Femur (tissue), 1 donor: ENCODE data around the gene KCNJ2.

ENCODE experiments used
- DNase-seq: peaks from one replicate; pipeline ENCODE4 v3.0.0-alpha.2; 2017

The KCNJ2 gene

DNA sequence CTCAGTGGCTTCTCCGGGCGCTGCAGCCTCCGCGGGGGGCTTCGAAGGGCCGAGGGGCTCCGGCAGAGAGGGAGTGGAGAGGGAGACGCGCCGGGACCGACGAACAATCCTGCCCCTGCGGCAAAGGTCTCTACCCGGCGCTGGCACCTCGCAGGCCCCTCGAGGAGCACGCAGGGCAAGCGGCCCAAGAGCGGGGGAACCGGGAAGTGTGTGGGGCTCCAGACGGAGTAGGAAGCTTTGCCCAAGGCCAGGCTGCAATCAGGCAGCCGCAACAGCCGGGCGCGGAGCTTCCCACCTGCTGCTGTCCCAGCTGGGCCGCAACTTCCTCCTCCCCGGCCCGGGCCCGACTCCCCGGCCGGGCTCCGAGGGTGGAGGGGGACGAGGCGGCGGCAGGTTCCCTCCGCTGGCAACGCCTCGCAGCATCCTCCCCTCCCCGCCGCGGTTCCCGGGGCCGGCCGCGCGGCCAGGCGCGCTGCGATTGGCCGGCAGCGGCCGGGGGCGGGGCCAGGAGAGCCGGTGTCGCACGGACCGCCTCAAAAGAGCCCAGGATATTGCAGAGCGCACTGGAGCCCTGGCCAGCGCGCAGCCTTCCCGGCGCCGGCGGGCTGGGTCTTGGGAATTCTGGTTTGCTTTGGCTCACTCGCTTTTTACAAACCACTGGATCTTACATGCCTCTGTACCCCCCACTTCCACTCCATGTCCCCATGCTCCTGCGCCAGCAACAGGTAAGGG, at the start of gene KCNJ2:
KCNJ2 (plus strand) TSS at position 556 of the 732 bp plus-strand sequence. CDS start 5,508 bp downstream, outside the sequence.
- peak; percentile 92 for DNase-seq

DNA sequence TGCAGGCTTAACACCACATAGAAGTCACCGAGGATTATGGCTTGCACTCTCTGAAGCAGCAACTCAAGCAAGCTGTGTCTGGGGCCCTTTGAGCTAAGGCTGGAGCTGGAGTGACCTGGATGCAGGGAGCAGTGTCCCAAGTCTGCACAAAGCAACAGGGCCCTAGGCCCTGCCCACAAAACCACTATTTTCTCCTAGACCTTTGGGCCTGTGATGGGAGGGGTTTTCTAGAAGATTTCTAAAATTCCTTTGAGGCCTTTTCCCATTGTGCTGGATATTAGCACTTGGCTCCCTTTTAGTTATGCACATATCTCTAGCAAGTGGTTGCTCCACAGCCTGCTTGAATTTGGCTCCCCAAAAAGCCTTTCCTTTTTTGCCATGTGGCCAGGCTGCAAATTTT, 49.8 kb upstream of the KCNJ2 start:
- no peak for DNase-seq

DNA sequence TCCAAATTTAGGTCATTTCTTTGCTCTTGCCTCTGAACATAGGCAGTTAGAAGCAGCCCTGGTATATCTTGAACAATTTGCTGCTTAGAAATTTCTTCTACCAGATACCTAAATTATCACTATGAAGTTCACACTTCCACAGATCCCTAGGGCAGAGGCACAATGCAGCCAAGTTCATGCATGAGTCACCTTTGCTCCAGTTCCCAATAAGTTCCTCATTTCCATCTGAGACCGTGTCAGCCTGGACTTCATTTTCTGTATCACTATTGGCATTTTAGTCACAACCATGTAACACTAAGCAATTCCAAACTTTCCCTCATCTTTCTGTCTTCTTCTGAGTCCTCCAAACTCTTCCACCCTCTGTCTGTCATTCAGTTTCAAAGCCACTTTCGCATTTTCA, 49.3 kb upstream of the KCNJ2 start:
- DNase-seq: no peak

DNA sequence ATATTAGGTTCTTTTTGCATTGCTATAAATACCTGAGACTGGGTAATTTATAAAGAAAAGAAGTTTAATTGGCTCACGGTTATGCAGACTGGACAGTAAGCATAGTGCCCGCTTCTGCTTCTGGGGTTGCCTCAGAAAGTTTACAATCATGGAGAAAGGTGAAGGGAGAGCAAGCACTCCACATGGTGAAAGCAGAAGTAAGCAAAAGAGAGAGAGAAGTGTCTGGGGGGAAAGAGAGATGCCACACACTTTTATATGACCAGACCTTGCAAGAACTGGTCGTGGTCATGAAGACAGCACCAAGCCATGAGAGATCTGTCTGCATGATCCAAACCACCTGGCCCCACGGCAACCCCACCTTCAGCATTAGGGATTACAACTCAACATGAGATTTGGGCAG, 48.9 kb upstream of the KCNJ2 start:
- DNase-seq: no peak

DNA sequence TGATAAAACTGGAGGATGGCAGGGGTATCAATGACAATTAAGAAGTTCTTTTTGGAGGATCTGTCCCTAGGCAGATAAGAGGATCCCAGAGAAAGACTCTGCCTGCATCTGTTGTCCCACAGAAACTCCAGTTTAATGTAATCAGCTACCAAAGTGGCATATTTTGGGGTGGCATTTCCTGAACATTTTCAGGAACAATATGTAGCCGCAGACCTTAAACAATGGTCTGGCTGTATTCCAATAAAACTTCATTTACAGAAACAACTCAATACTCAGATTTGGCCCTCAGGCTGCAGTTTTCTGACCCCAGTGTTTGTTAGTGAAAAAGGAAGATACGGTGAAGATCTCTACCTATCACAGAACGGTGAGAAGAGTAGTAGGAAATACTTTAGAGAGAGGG, 48.2 kb upstream of the KCNJ2 start:
- no peak for DNase-seq

DNA sequence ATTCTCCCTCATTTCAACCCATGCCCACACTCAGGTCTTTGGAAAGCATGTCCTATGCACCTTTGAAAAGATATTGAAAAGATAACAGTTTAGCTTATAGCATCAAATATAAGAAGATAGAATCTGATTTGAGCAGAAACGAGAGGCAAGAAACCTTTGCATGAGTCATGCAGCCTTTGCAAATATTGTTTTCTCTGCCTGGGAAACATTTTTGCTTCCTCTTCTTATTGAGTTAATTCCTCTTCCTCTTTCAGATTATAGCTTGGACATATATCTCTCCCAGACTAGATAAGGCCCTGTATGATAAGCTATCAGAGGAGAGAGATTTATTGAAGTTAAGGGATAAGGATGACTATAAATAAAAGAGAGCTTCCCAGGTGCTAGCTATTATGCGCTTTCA, 46.1 kb upstream of the KCNJ2 start:
- no peak for DNase-seq

DNA sequence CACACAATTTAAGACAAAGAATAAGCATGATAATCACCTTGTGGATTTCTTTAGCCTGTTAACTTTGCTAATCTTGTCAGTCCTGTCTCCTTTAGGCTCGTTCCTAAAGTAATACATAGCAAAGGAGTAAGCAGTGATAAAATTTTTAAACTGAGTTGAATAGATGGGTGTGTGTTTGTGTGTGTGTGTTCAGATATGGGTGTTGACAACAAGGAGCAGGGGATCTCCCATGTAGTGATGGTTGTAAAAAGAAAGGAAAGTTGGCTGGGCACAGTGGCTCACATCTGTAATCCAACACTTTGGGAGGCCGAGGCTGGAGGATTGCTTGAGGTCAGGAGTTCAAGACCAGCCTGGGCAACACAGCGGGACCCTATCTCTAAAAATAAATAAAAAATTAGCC, 44.6 kb upstream of the KCNJ2 start:
- no peak for DNase-seq

DNA sequence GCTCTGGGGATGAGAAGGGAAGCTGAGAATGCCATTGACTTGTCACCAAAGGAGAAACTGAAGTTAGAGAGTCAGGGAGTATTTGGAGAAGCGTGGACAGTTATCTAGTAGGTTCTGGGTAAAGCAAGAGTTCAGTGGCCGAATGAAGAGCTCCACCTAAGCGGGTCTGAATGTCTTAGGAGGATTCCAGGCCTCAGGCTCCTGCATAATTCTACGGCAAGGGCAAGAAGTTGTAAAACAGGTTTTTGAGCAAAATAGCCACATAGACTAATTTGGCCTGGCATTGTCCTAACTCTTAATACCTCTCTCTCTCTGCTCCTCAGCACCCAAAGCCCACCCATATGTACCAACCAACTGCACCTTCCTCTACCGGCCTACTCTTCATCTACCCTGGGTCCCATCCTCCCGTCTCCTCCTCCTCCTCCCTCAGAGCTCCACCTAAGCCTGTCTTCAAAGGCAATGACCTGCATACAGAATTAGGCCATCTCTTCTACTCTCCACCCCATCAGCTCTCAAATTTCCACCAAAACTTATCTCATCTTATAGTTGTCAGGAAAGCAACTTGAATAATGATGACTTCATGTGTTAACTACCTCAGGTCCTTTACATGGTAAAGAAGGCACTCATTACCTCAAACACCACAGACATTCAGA, 42.0 kb upstream of the KCNJ2 start:
- no peak for DNase-seq

DNA sequence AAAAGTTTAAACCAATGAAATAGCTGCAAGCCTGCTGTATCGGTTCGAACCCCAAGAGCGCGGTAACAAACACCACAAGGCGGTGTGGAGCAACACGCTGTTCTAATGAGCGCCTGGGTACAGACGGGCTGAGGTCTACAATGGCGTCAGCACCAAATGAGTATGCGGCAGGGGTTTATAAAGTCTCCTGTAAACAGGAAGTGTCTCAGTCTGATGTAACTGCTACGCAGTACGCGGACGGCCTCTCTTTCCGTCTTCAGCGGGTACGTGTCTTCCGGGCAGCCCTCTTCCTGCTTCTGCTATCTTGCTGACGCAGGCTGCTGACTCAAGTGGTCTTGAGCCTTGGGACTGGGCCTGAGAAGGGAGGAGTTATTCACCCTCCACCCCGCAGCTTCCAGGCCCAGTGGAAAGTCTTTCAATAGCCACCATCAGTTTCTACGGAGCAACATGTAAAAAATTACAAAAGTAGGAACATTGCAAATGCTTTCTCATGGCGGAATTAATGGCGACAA, 40.5 kb upstream of the KCNJ2 start:
- DNase-seq: no peak

DNA sequence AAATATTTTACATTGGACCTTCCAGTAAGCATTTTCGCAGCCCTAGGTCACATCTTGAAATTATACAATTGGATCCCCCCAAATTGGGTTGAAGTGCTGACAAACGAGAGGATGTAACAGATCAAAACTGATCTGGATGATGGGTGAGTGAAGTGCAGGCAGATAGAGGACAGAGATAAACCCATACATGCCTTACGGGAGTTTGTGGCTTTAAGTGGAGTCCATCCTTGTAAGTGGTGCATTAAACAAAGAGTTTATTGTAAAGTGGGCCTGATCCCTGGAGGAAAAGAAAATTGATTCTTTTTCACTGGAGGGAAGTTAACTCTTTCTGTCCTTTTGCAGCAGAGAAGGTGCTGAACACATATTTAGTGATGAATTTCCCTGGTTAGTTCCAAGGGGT, 39.0 kb upstream of the KCNJ2 start:
- DNase-seq: no peak

DNA sequence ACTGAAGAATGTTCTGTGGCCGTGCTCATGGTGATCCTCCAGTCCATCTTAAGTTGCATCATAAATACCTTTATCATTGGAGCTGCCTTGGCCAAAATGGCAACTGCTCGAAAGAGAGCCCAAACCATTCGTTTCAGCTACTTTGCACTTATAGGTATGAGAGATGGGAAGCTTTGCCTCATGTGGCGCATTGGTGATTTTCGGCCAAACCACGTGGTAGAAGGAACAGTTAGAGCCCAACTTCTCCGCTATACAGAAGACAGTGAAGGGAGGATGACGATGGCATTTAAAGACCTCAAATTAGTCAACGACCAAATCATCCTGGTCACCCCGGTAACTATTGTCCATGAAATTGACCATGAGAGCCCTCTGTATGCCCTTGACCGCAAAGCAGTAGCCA, 36.8 kb upstream of the KCNJ2 start:
- DNase-seq: no peak

DNA sequence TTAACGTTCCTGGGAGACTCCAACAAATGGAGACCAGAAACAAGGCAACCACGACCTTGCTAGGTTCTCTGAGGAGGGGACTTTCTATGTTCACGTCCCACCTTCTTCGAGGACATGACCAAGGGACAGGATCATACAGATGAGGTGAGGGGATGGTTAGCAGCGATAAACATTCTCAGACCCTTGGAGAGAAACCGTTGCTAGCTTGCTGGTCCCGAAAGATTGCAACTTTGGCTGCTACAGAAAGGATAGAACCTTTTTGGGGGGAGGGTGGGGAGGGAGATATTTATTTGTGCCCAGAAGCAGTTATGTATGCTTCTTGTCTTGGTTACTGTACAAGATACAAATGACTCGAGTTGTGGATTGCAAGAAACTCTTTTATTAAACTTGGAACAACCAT, 35.3 kb upstream of the KCNJ2 start:
- no peak for DNase-seq

DNA sequence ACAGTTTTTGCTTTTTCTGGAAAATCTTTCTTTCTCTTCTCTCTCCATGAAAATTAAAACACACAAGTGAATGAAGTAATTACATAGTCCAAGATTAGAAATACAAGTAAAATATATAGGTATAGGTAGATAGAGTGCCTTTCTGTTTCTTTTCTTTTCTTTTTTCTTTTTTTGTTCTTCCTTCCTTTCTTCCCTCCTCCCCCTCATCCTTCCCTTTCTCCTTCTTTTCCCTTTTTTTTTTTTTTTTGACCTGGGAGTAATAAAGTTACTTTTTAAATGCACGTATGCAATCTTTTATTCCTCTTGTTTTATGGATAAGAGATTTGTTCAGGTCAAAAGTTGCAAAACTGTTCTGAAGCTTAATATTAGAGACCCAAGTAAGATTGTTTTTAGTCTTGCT, 34.6 kb upstream of the KCNJ2 start:
- DNase-seq: no peak

DNA sequence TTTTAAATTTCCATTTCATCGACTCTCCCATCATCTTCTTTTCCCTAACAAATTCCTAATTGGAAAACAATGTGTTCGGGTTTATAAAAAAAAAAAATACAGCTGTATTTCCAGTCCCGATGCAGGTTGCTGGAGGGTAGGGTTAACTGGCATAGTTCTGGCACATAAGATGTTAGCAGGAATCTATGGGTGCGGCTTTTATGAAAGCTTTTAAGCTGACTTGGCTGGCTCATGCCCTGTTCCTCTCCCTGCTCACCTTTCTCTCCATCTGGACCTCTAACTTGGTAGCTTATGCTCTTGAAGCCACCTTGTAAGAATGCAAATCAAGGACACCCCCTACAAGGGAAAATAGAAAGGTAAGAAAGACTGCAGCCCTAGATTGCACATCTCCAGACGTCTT, 33.2 kb upstream of the KCNJ2 start:
- DNase-seq: no peak

DNA sequence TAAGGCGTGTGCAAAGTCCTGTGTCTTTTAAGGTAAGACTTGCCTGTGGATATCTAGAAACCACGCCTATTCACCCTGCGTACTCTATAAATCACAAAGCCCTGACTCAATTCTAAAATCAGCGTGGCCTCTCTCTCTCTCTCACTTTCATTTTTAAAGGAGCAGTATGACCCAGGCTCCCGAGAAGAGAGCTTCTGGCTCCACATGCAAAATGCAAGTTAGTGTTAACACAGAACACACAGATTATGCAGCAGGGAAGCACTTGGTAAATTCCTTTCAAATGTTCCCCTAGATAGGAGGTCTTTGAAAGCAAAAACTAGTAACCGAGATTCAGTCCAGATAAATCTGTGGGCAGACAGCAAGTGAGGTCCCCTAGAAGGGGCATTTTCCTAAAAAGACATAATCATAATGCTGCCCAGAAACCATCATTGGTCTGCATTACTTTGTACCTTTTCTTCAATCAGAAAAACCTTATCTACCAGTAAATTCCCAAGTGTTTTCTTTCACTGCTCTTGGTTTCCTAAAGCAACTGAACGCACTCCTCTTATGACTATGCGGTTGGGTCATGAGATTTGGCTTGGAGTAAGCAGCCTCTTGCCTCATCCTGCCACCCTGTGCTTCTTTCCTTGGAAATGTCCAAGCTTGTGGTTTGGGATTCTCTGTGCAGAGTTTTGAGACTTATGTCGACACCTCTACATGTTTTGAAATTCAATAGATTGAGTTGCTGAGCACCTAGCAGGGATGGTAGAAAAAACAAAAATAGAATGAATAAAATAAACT, 31.7 kb upstream of the KCNJ2 start:
- no peak for DNase-seq

DNA sequence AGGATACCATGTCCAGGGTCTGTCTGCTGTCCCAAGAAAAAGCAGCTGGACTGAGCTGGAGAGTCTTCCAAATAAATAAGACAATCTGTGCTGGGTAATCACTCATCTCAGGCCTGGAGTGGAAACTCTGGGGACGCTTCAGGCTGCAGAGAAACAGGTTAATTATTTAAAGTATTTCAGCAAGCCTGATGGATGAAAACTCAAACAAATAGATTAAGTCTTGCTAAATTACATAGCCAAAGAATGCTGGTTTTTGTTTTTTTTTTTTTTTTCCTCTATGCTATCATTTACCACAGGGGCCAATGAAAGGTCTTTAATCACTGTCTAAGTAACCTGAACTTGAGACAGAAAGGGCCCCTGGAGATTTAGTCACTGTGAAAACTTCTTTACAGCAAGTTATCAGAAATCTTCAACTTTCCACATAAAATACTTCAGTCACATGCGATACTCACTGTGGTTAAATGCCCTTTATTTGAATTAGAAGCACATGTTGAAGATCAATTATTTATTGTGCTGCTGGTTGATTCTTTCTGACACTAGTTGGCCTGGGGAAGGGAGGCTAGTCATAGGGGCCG, 31.0 kb upstream of the KCNJ2 start:
- DNase-seq: no peak

DNA sequence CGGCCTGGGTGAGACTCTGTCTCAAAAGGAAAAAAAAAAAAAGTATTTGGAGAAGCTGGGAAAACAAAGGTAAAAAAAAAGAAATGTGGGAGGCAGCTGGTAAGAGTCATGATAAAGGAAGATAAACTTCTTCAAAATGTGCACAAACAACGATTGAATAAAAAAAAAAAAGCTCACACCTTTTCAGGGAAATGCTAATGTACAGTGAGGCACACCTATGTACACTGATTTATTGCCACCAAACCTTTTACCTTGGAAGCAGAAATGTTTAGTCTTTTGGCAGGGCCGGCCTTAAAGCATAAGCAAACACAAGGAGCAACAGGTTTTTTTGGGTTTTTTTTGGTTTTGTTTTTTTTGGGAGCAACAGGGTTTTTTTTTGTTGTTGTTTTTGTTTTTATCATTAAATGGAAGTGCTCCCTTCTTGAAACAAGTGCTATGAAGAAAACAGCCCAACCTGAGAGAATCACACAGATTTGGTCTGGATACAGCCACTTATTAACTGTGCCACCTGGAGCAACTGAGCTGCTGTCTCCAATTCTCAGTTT, 29.8 kb upstream of the KCNJ2 start:
- DNase-seq: no peak

DNA sequence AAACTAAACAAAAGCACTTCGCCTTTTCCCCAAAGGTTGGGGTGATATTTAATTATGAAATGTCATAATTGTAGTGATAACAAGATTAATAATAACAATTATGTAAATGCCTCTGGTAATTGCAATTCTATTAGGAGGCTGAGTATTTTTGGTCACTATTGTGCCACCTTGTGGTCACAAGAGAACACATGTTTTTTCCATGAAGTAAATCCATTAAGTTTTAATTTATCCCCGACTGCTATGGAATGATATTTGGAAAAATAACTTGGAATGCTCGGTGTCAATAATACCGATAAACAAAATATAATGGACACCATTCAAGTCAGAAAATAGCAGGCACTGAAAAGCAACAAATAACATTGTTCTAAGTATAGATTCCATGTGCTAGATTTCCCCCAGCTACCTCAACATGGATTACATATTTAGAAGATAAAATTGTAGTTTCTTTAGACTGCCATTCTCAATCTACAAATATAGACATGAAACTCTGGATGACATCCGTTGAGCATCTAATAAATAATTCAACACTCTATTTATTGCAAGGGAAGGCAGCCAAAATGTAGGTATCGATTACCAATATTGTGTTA, 25.0 kb upstream of the KCNJ2 start:
- DNase-seq: no peak

DNA sequence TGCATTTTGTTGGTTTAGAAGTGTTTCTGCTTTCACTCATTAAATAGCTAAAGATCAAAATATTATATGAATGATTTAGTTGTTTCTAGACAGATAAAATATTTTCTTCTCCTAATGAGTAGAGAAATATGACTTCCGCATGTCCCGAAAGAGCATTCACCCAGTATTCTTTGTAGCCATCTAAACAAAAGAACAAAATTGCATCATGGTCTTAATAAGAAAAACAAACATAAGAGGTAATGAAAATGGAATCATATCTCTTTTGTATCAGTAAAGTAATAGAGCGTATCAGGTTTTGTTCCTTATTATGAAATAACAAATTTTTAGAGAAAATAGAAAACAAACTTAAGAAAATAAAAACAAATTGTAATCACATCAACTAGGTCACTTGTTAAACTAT, 16.1 kb upstream of the KCNJ2 start:
- DNase-seq: no peak

DNA sequence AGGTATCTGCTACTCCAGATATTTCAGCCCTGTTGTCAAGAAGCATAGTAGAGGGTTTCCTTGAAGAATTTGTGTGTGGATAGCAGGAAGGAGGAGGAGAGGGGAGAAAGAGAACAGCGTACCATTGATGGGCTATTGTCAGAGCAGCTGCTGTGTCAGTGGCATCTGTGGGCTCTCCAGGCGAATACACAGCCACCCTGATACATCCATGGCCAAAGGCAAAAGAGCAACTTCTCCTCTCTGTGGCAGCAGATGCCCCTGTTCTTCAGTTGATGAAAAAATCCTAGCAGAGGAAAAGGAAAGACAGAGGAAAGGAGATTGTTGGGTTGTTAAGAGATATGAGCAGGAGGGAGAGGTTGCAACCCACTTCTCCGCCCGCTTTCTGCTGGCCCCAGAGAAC, 12.2 kb upstream of the KCNJ2 start:
- no peak for DNase-seq

DNA sequence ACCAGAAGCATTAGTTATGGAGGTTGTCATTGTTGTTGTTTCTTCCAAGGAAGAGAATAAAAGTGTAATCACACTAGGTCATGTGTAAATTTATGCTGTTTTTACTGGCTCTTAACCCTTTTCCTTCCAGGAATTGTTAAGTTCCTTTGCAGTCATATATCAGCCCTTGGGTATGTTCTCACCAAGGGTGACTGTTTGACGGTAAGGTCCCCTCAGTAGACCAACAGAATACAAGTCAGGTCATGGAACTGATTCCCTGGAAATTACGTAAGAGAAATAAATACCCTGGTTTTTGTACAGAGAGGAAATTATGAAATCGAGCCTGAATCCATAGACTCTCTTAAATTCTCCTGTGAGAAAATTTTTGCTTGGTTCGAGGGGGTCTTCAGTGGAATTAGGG, 11.2 kb upstream of the KCNJ2 start:
- no peak for DNase-seq

DNA sequence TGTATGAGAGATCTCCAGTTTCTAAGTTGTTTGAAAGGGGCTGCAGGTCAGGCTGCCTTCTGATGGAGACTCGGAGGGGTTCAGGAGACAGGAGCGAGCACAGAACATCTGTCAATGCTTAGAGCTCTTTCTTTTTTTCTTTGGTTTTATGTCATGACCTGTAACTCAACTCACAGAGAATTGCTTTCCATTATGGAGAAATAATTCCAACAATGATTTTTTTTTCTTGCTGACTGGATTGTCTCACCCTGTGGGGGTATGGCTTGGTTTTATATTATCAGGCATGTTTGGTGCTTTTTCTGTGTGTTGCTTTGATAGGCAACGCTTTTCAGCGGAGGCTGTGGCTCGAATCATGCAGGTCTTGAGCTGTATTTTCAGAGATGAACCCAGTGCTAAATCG, 10.7 kb upstream of the KCNJ2 start:
- no peak for DNase-seq

DNA sequence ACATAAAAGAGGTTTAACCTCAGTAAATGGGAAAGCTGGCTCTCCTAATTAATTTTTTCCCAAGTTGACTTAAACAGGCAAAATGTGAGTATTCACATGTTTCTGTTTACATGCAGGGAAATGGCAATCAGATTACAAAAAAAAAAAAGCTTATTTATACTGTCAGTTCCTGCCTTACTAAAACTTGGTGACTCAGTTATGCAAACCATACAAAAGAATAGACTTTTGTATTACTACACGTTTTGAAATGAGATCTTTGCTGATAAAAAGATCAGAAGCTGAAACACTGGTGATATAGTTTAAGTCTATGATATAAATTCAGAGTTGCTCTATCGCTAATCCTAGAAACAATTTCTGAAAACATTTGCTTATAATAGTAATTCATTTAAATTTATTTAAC, 9.4 kb upstream of the KCNJ2 start:
- DNase-seq: no peak
